NCI-H446 treated with DMSO at 0.1 percent for 48 hours (cell line): ENCODE results near the gene ABCA8.
A peak's percentile ranks its signal among the peaks of the same experiment; 100 is the strongest.

ENCODE experiments used
- DNase-seq: peaks from one replicate; lab custom pipeline; 2025; lab: John Stamatoyannopoulos, UW

ABCA8 gene

GRCh38 chr17:68943123-68943811 lies 11.9 kb downstream of the ABCA8 start:
- no peak for DNase-seq

DNA sequence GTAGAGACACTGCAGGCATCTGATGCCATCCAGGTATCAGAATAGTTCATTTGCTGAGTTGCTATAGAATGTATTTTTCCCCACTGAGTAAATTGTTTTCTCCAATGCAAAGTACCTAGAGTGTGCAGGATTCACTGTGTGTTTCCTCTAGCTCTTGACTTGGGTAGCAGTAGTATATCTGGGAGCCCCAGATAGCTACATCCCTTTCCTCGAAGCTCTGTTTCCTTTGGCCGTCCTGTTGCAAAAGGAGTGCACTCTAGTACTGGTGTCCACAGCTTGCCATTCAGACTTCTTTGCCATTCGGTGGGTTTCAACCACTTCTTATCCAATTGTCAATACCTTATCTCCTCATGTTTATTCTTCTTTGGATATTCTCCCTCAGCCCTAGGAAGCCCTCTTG lies 12.8 kb downstream of the ABCA8 start:
- DNase-seq, result no peak

GRCh38 chr17:68941761-68942160 lies 13.4 kb downstream of the ABCA8 start:
- DNase-seq, result no peak

- DNase-seq, result no peak
Observed at GRCh38 chr17:68939195-68939594, 16.0 kb downstream of the ABCA8 start.

DNA sequence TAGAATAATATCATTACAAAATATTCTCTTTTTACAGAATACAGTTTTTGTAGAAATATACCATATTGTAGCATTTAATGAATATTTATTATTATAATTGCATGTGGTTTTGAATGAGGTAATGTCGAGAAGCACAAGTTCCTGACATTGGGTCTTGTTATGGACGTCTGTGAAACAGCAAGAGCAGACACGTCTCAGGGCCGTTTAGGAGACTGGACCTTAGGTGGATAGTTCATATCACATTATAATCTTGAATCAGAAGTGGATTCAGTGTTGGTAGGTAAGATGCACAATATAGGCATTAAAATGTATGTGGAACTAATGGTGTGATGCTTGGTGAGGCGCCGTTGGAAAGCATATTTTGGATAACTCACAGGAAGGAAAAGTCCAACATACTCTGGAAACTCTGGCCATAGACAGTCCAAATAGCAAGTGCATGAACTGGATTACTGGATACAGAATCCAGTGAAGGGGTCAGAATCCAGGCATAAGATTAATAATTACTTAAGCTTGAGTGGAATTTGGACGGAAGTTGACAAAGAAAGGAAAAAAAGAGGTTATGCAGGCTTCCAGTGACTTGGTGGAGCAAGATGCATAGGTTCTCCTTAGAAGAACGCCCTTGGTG lies 17.2 kb downstream of the ABCA8 start:
- DNase-seq, result no peak

DNA sequence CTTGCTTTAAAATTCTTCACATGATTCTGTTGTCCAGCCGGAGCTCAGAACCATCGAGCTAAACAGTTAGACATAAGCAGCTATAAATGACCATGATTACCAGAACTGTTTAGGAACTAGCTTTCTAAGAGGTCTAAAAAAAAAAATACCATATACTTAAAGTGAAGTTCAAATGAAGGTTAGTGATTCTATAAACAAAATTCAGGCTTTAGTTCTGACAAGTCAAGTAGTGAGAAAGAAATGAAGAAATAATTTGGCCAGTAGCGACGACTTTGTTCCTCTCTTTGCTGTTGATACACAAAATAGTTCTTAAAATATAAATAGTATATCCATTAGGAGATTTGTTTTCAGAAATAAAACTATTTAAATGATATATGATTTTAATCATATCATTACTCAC lies 27.7 kb downstream of the ABCA8 start:
- no peak for DNase-seq

DNA sequence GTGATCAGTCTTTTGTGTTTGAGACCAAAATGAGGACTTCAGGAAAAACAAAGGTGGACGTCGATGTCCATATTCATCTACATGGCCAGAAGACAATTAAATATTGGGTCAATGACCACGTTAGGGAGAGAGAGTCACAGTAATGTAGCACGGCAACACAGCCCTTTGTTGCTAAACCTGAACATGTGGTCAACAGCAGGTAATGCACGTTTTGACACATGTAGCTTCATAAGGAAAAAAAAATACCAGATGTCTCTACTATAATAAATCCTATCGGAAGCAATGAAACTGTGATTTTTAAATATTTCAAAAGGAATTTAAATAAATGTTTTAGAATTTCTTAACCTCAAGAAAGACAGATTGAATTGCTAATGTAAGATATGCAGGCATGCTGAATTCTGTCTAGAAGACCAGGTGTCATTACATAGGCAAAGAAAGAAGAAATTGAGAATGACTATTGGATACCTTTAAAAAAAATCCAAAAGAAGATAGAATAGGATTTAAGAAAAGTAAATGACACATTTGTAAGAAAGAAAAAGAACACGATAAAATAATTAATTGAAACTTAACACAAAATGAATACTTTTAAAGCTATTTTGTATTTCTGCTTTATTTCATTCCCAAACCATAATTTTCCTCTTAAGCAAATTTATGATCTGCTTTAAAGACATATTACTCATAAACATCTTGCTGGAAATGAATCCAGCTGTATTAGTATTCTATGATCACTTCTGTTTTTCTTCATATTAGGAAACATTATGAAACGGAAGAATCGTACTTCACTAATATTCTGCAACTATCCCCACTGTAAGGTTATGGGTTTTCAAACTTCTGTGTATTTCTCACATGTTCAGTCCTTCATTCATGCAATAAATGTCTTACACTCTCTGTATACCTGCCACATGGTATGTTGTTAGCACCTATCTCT lies 30.1 kb downstream of the ABCA8 start:
- DNase-seq, result no peak

DNA sequence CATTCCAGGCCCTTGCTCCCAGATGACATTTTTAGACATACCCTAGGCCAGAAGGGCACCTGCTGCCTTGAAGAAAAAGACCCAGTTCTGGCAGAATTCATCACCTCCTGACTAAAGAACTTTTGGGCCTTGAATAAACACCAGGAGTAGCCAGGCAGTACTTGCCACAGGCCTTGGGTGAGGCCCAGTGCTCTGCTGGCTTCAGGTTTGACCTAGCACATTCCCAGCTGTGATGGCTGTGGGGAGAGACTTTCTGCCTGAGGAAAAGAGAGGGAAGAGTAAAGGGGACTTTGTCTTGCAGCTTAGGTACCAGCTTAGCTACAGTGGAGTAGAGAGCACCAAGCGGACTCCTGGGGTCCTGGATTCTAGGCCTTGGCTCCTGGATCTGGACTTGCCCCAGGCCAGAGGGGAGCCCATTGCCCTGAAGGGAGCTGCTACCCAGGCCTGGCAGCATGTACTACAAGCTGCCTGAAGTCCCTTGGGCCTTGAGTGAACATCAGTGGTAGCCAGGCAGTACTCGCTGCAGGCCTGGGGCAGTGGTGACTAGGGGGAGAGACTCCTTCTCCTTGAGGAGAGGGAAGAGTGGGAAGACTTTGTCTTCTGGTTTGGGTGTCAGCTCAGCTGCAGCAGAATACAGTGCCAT lies 44.3 kb downstream of the ABCA8 start:
- DNase-seq, result no peak

DNA sequence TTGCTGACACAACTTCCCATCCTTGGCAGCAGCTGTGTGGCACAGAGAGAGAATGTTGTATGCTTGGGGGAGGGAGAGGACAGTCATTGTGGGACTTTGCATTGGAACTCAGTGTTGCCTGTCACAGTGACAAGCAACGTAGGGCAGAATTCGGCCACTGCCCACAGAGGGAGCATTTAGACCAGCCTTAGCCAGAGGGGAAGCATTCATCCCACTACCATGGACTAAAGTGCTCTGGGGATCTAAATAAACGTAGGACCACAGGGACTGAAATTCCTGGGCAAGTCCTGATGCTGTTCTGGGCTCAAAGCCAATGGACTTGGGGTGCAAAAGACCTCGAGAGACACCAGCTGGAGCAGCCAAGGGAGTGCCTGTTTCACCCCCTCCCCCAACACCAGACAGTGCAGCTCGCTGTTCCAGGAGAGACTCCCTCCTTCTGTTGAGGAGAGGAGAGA lies 44.9 kb downstream of the ABCA8 start:
- peak; percentile 43 for DNase-seq

GRCh38 chr17:68909066-68909465 lies 46.1 kb downstream of the ABCA8 start:
- no peak for DNase-seq

DNA sequence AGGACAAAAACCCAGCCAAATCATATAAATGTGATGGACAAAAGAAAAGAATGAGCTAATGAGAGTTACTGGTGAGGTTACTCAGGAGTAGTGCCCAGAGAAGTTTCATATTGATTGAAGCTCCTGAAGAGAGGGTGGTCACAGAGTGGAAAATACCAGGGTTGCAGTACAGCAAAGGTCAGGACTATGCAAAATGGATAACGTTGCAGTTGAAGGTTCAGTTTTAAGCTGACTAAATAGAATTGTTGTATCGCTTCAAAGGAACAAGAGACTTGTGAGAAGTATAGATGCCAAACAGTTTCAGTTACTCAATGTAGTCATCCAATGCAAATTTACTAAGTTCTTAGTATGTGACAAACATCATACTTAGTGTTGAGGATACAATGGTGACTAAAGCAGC lies 47.1 kb downstream of the ABCA8 start:
- no peak for DNase-seq

GRCh38 chr17:68906638-68907037 lies 48.6 kb downstream of the ABCA8 start:
- peak; percentile 28 for DNase-seq

DNA sequence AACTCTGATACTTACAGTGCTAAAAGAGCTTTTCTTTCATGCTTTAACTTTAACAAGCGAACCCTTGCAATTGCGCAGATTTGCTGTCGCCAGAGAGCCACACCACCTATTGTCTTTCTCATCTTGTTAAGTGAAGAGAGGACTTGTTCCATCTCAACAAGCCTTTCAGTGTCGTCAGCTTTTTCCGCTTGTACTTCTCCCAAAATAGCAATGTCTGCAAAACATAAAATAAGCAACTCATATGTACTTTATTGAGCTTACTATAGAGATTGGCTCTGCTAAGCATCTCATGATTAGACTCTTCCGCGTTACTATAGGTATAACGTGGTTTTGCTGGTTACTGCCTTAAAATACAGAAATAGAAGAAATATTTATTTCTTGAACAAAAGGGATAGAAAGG lies 51.9 kb downstream of the ABCA8 start:
- DNase-seq, result no peak

- no peak for DNase-seq
Observed at GRCh38 chr17:68897557-68897956, 57.6 kb downstream of the ABCA8 start.

DNA sequence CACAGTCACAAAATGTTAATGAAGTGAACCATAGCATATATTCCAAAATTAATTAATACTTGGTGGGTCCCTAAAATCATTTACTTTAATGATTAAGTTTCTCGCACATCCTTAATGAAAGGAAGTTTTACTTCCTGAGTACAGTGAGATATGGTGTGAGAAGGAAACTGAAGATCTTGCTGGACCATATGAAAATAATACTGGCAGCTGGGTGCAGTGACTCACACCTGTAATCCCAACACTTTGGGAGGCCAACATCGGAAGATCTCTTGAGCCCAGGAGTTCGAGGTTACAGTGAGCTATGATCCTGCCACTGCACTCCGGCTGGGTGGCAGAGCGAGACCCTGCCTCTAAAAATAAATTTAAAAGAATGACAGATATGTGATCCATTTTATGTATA lies 62.5 kb downstream of the ABCA8 start:
- DNase-seq, result no peak

DNA sequence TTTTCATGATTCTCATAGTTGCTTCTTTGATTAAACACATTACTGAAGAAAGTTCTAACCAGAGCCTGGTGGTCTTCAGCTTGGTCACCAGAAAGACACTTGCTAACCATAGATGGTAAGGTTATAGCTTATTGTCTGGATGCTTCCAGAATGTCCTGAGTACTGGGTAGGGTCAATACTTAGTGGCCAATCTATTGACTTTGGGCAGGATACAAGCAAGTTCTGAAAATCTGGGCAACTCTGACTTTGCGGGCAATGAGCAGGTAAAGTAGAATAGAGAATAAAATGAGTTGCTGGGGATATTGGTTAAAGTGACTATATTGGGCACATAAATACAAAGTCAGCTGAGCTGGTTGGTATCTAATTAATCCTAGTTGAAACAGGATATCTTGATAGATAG lies 63.0 kb downstream of the ABCA8 start:
- DNase-seq, result no peak

DNA sequence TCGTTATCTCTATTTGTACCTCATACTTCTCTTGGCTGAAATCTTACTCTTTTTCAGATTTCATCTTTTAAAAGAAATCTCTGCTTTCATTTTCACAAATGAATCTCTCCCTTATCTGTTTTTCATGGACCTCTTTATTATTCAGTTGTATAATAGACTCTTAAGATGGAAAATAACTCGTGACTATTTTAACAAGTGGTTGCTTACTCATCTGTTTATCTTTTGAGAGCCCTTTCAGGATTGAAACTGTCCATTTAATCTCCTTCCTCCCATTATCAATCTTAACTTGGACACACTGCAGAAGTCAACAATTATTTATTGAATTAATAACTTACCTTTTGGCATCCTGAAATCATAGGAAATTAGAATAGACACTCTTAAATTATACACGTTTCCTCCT lies 68.8 kb downstream of the ABCA8 start:
- DNase-seq, result no peak

DNA sequence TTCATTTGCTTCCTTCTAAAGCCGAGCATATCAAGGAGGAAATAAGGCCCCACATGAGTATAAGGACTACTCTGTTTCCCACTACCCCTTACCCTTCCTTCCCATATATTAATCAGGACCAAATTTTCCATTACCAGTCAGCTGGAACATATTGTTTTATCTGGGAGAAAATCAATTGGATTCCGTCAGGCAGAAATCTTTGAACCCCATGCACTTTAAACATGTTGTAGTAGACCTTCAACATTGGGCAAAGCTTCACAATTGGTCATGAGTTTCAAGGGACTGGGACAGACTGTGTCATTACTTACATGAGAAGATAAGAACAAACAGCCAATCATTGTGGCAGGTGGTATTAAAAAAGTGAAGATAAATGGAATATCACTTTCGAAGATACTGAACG lies 70.3 kb downstream of the ABCA8 start:
- DNase-seq, result no peak

- DNase-seq, result peak; percentile 53
Observed at GRCh38 chr17:68878226-68878885, 76.8 kb downstream of the ABCA8 start.

DNA sequence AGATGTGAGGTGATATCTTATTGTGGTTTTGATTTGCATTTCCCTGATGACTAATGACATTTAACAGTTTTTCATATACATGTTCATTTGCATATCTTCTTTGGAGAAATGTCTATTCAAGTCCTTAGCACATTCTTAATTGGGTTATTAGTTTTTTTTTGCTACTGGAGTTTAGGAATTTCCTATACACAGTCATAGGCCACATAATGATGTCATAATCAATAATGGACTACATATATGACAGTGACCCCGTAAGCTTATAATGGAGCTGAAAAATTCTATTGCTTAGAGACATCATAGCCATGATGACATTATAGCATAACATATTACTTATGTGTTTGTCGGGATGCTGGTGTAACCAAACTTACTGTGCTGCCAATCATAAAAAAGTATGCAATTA lies 83.7 kb downstream of the ABCA8 start:
- DNase-seq, result no peak

- DNase-seq, result no peak
Observed at GRCh38 chr17:68870976-68871375, 84.2 kb downstream of the ABCA8 start.
